Spleen (tissue), 11 donors: ENCODE measurements around the gene INPP4A. TPM values are rescaled to one million over a fixed set of nuclear protein-coding genes. Genes with fewer than 3 reads are reported as not detected.

Source experiments
- DNase-seq: peaks from one replicate; pipeline ENCODE4 v3.0.0-alpha.2; 2020
- H3K27ac ChIP-seq, 8 donors: fragments of 200-600 bp; sonication (generic) in 7 of 8; 1 replicate in 4 of 8; 2 replicates in 4 of 8; pipeline versions ENCODE4 v1.5.0 to v1.8.0; 2016 to 2021; ENCODE audit warnings: inconsistent platforms in 4 of 8, mild to moderate bottlenecking in 4 of 8, moderate library complexity in 1 of 8
- H3K27me3 ChIP-seq, 7 donors: fragments of 200-600 bp; sonication (generic) in 6 of 7; replicated peaks in 1 of 7; 1 replicate in 4 of 7; 2 replicates in 3 of 7; pipeline versions ENCODE4 v1.5.0 to v1.8.0; 2016 to 2021; ENCODE audit warnings: inconsistent platforms in 3 of 7, mild to moderate bottlenecking in 1 of 7
- H3K36me3 ChIP-seq, 6 donors: fragments of 200-600 bp; sonication (generic) in 5 of 6; 1 replicate in 4 of 6; 2 replicates in 2 of 6; pipeline versions ENCODE4 v1.5.0 to v1.8.0; 2016 to 2021; ENCODE audit warnings: inconsistent platforms in 2 of 6
- H3K4me1 ChIP-seq, 6 donors: fragments of 200-600 bp; sonication (generic) in 5 of 6; 1 replicate in 3 of 6; 2 replicates in 3 of 6; pipeline versions ENCODE4 v1.5.0 to v1.8.0; 2016 to 2021; ENCODE audit warnings: inconsistent platforms in 3 of 6
- H3K4me3 ChIP-seq, 8 donors: fragments of 200-600 bp; sonication (generic) in 7 of 8; 1 replicate in 4 of 8; 2 replicates in 4 of 8; pipeline versions ENCODE4 v1.5.0 to v1.8.0; 2016 to 2021; ENCODE audit warnings: inconsistent platforms in 4 of 8, mild to moderate bottlenecking in 4 of 8, moderate library complexity in 2 of 8
- H3K9me3 ChIP-seq, 8 donors: fragments of 200-600 bp; sonication (generic) in 7 of 8; 1 replicate in 4 of 8; 2 replicates in 4 of 8; pipeline versions ENCODE4 v1.5.0 to v1.8.0; 2016 to 2021; ENCODE audit warnings: inconsistent platforms in 4 of 8
- POLR2A ChIP-seq, 3 donors: fragments of 450-650 bp; IDR thresholded peaks; one replicate each; pipeline ENCODE4 v1.5.1; 2017; ENCODE audit warnings: antibody characterized with exemption in 3 of 3, mild to moderate bottlenecking in 1 of 3
- POLR2AphosphoS5 ChIP-seq, 3 donors: sonication (generic); formaldehyde crosslinking; IDR thresholded peaks; one replicate each; pipeline ENCODE4 v1.5.1; 2017; ENCODE audit warnings: antibody characterized with exemption in 3 of 3
- WGBS, 5 donors: extraction: QIAGEN DNeasy Blood & Tissue Kit in 3 of 5; methylation state at CpG; one replicate each; pipeline versions ENCODE4 v1.1.5 to v1.1.7; 2013 to 2018; 5-methylcytosine and 5-hydroxymethylcytosine counted together
- intact Hi-C: fragments of 100-400 bp; cut with DNase I; formaldehyde crosslinking; loops from one replicate; pipeline ENCODE4 v1.15.0; 2023; ENCODE audit warnings: low total_unique reads
- polyA plus RNA-seq, 3 donors: library from polyadenylated mRNA; stranded (reverse); fragments of 200-250 nt; gene quantifications; one replicate each; pipeline ENCODE4 v1.2.1, GENCODE V29; 2013
- total RNA-seq, 7 donors: library from RNA; depleted of rRNA in 3 of 7; stranded (reverse); fragments of >200 nt in 3 of 7; fragmentation: NEBNext Ultra II Directional in 4 of 7; extraction: Animal tissue kit (Norgen Biotek cat#: 25700) in 4 of 7; gene quantifications; one replicate each; pipeline versions ENCODE4 v1.1.0 to v1.2.1, GENCODE V29; 2016 to 2021
- TF ChIP-seq, protein P1 (sequence below), 11 experiments: fragments of 200-600 bp in 7 of 11; fragments of 450-650 bp in 4 of 11; sonication (generic) in 4 of 11; IDR thresholded peaks in 8 of 11; conservative IDR thresholded peaks in 3 of 11; 1 replicate in 7 of 11; 2 replicates in 4 of 11; pipeline versions ENCODE4 v1.4.0 to v1.8.0; 2016 to 2021; ENCODE audit warnings: antibody characterized with exemption in 11 of 11, inconsistent platforms in 4 of 11, mild to moderate bottlenecking in 1 of 11
- donor health status: healthy with polysubstance abuse.
- donor health status: DM: no; HTN: no; CAD: no; lungs with moderate emphysema.
- donor health status: DM: no; HTN: no; CAD: no.
- donor health status: Bipolar disorder and iron deficiency.
- donor health status: healthy.
- donor health status: DM: no; HTN: no; CAD: no.
- donor health status: DM: yes; HTN: yes; CAD: no.

Gene INPP4A
- total and polyA plus RNA-seq, 10 donors: 6.4 to 102 (median 69.2) TPM

DNA sequence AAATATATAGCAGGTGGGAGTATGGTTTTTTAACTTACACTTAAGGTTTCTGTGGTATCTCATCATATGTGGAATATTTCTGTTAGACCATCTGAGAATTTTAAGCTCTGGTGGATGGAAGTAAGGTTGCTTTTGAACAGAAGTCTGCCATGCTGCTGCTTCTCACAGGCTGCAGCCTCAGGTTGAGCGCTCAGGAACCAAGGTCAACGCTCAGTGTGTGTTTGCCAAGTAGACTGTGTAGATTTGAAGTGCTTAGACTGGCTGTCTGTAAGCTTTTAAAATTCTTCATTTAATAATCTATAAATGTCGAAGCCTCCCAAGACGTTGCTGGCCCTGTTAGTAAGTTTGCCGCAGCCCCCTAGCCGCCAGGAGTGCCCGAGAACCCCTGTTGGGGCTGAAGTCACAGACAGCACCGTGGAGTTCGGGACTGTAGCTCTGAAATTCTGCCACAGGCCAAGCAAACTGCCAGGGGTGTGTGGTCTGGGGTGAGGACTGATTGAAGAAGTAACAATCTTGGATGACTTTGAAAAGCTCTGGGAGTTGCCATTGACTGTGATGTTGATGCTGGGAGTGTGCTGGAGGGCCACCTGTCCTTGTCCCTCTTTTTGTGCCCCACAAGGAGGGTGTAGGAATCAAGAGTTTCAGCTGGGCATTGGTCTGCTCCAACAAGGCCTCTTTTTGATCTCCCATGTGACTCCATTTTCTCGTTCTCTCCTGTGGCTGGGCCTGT is 26.9 kb downstream of the INPP4A start:
- Histone ChIP-seq H3K36me3 (peaks cover 0 to 12% (median 0%) of the 10 kb centered on the region in 6 donors), H3K9me3 (no peaks in the 10 kb centered on the region), H3K27ac (peak overlapping the region in 3 of 8 donors; percentile 60 to 83 (median 71)), H3K27me3 (no peaks in the 10 kb centered on the region), H3K4me3 (no peak overlapping the region), H3K4me1 (peaks cover 10 to 100% (median 82%) of the 10 kb centered on the region in 6 donors)
- no peak for TF ChIP-seq POLR2AphosphoS5 (IDR thresholded peaks at IDR 0.05)
- no peak for DNase-seq
- 83 to 89% (median 88%) methylated on average over 10 of the region's 10 CpGs for WGBS, 5 donors
- intact Hi-C loops: no loop called here

DNA sequence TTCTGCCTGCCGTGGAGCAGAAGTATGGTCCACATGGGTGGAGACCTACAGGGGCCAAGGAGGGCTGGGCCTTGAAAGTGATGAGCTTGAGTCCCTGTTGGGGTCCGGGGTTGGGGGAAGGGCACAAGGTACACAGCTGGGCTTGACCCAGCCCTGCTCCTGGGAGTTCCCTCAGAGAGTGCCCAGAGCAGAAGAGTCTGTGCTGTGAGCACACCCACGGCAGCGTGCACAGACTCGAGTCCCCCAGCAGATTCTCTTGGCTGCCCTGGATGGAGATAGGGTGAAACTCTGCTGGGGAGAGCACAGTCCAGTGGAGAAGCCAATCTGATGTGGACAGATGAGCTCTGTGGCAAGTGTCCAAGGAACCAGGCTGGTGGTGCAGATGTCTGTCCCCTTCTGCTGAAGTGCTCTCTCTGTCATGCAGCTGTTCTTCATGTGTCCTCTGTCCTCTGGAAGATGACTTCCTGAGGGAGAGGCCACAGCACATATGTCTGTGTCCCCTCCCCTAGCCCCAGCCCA is 27.5 kb downstream of the INPP4A start:
- 84 to 93% (median 86%) methylated on average over 2 to 5 of the region's 5 CpGs for WGBS, 5 donors
- DNase-seq: peak; percentile 60
- intact Hi-C loops: no loop called here
- Histone ChIP-seq H3K36me3 (peaks cover 0 to 15% (median 0%) of the 10 kb centered on the region in 6 donors), H3K27ac (peak overlapping the region in 4 of 8 donors; percentile 60 to 83 (median 66)), H3K4me3 (no peak overlapping the region), H3K4me1 (peaks cover 5 to 100% (median 81%) of the 10 kb centered on the region in 6 donors), H3K9me3 (no peaks in the 10 kb centered on the region), H3K27me3 (no peaks in the 10 kb centered on the region)
- TF ChIP-seq POLR2A (IDR thresholded peaks at IDR 0.05) (no peak), POLR2AphosphoS5 (IDR thresholded peaks at IDR 0.05) (no peak)
- TF ChIP-seq, protein P1, sequence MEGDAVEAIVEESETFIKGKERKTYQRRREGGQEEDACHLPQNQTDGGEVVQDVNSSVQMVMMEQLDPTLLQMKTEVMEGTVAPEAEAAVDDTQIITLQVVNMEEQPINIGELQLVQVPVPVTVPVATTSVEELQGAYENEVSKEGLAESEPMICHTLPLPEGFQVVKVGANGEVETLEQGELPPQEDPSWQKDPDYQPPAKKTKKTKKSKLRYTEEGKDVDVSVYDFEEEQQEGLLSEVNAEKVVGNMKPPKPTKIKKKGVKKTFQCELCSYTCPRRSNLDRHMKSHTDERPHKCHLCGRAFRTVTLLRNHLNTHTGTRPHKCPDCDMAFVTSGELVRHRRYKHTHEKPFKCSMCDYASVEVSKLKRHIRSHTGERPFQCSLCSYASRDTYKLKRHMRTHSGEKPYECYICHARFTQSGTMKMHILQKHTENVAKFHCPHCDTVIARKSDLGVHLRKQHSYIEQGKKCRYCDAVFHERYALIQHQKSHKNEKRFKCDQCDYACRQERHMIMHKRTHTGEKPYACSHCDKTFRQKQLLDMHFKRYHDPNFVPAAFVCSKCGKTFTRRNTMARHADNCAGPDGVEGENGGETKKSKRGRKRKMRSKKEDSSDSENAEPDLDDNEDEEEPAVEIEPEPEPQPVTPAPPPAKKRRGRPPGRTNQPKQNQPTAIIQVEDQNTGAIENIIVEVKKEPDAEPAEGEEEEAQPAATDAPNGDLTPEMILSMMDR (IDR thresholded peaks at IDR 0.05 in 8 of 11, conservative IDR thresholded peaks at IDR 0.05 in 3 of 11): no peak

DNA sequence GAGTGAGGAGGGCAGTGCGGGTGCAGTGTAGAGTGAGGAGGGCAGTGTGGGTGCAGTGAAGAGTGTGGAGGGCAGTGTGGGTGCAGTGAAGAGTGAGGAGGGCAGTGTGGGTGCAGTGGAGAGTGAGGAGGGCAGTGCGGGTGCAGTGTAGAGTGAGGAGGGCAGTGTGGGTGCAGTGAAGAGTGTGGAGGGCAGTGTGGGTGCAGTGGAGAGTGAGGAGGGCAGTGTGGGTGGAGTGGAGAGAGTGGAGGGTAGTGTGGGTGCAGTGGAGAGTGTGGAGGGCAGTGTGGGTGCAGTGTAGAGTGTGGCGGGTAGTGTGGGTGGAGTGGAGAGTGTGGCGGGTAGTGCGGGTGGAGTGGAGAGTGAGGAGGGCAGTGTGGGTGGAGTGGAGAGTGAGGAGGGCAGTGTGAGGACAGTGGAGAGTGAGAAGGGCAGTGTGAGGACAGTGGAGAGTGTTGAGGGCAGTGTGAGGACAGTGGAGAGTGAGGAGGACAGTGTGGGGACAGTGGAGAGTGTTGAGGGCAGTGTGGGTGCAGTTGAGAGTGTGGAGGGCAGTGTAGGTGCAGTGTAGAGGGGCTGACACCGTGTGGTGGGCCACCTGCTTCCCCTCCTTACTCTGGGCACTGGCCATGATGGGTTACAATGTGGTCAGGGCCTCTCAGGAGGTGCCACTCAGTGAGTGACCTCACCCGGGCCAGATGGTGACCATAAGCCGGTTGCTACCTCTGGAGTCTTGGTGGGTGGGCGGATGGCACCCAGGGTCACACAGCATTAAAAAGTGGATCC is 28.5 kb downstream of the INPP4A start:
- Histone ChIP-seq H3K27me3 (no peaks in the 10 kb centered on the region), H3K27ac (peak overlapping the region in 7 of 8 donors; percentile 1 to 83 (median 60)), H3K9me3 (no peaks in the 10 kb centered on the region), H3K4me1 (peaks cover 3 to 100% (median 82%) of the 10 kb centered on the region in 6 donors), H3K4me3 (no peak overlapping the region), H3K36me3 (peaks cover 0 to 24% (median 0%) of the 10 kb centered on the region in 6 donors)
- 74 to 80% (median 78%) methylated on average over 9 of the region's 9 CpGs for WGBS, 5 donors
- TF ChIP-seq POLR2A (IDR thresholded peaks at IDR 0.05) (no peak), POLR2AphosphoS5 (IDR thresholded peaks at IDR 0.05) (no peak)
- TF ChIP-seq, protein P1 (IDR thresholded peaks at IDR 0.05 in 8 of 11, conservative IDR thresholded peaks at IDR 0.05 in 3 of 11): no peak
- DNase-seq: peak; percentile 58
- intact Hi-C loops: no loop called here

DNA sequence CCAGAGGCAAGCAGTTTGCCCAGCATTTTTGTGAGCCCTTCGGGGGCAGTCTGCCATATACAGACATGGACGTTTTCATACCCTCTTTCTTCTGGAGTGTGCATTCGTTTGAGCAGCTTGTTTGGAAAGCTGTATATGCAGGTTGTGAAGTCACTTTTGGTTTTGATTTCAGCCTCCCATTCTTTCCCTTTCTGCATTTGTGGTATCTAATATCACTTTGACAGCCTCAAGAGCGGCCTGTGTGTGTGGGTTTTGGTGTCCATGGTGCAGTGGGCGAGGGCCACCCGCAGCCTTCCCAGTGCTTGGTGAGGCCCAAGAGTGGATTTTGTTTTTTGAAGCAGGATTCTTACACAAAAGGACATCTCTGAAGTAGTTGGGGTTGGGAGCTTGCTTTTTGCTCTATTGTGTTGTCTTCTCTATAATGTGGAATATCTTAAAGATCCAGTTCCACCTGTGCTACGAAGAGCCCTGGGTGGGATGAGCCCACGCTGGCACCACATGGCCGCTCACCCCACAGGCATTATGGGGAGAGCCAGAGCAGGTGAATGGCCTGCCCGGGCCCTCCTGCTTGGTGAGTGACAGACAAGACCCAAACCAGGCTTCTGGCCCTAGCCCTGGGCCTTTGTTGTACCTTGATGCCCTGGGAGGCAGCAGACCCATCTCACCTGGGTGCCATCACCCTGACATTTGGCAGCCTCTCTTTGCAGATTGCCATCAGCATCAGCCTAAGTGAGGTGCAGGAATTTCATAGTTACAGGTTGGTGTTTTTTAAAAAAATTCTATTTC is 29.5 kb downstream of the INPP4A start:
- TF ChIP-seq POLR2AphosphoS5 (IDR thresholded peaks at IDR 0.05) (peak in 1 of 3 donors; percentile 8), POLR2A (IDR thresholded peaks at IDR 0.05) (no peak)
- H3K27ac ChIP-seq: peak overlapping the region in 7 of 8 donors; percentile 1 to 83 (median 60)
- H3K36me3 ChIP-seq: peaks cover 0 to 26% (median 0%) of the 10 kb centered on the region in 6 donors
- peaks cover 7 to 100% (median 82%) of the 10 kb centered on the region in 6 donors for H3K4me1 ChIP-seq
- no peak overlapping the region for H3K4me3 ChIP-seq
- H3K9me3 ChIP-seq: no peaks in the 10 kb centered on the region
- WGBS, 5 donors: 58 to 70% (median 66%) methylated on average over 10 of the region's 10 CpGs
- peak; percentile 69 for DNase-seq
- H3K27me3 ChIP-seq: no peaks in the 10 kb centered on the region
- intact Hi-C loops: no loop called here
